Fibroblast of lung (primary cell): Measurements from ENCODE around the gene CRP. TPM values are rescaled to one million over a fixed set of nuclear protein-coding genes. Genes with fewer than 3 reads are reported as not detected.

Experiments used
- DNase-seq, 2 donors: peaks; one replicate each; pipeline versions ENCODE4 v3.0.0 to v3.0.0-alpha.2; 2010; ENCODE audit warnings: low read depth in 2 of 2
- H2AFZ ChIP-seq: 2 replicates; pipeline ENCODE4 v1.5.1; 2012; ENCODE audit warnings: low read length, control low read depth, inconsistent platforms
- H3K27ac ChIP-seq: 2 replicates; pipeline ENCODE4 v1.5.1; 2011; ENCODE audit warnings: low read length, control low read depth; ENCODE audit not compliant: insufficient read depth
- H3K27me3 ChIP-seq: 2 replicates; pipeline ENCODE4 v1.5.1; 2011; ENCODE audit warnings: mild to moderate bottlenecking, low read length; ENCODE audit not compliant: control insufficient read depth, insufficient read depth
- H3K36me3 ChIP-seq: 2 replicates; pipeline ENCODE4 v1.5.1; 2011; ENCODE audit warnings: low read length; ENCODE audit not compliant: control insufficient read depth, insufficient read depth
- H3K4me1 ChIP-seq: 2 replicates; pipeline ENCODE4 v1.5.1; 2011; ENCODE audit warnings: low read length; ENCODE audit not compliant: control insufficient read depth, insufficient read depth; ENCODE audit errors: extremely low read depth
- H3K4me2 ChIP-seq: 2 replicates; pipeline ENCODE4 v1.5.1; 2011; ENCODE audit warnings: low read length, control low read depth; ENCODE audit not compliant: insufficient read depth; ENCODE audit errors: extremely low read depth
- H3K4me3 ChIP-seq, 4 experiments: fragments of 200-600 bp in 1 of 4; sonication (generic) in 1 of 4; replicated peaks in 1 of 4; 2 replicates each; pipeline ENCODE4 v1.5.1; 2011 to 2016; ENCODE audit warnings: low read length in 4 of 4, low read depth in 3 of 4, mild to moderate bottlenecking in 3 of 4, control low read depth in 2 of 4, inconsistent platforms in 1 of 4, mixed read lengths in 1 of 4; ENCODE audit not compliant: insufficient read depth in 1 of 4; ENCODE audit errors: control extremely low read depth in 1 of 4
- H3K79me2 ChIP-seq: 2 replicates; pipeline ENCODE4 v1.5.1; 2012; ENCODE audit warnings: mild to moderate bottlenecking, low read length, inconsistent platforms; ENCODE audit not compliant: control insufficient read depth, insufficient read depth
- H3K9ac ChIP-seq: 2 replicates; pipeline ENCODE4 v1.5.1; 2011; ENCODE audit warnings: mild to moderate bottlenecking, low read length, control low read depth; ENCODE audit not compliant: insufficient read depth
- H3K9me3 ChIP-seq: 2 replicates; pipeline ENCODE4 v1.5.1; 2012; ENCODE audit warnings: low read depth, low read length; ENCODE audit not compliant: control insufficient read depth, insufficient read depth
- H4K20me1 ChIP-seq: 2 replicates; pipeline ENCODE4 v1.5.1; 2011; ENCODE audit warnings: low read length; ENCODE audit not compliant: control insufficient read depth, insufficient read depth; ENCODE audit errors: extremely low read depth
- CTCF ChIP-seq, 2 donors: IDR thresholded peaks in 1 of 2; conservative IDR thresholded peaks in 1 of 2; 1 replicate in 1 of 2; 2 replicates in 1 of 2; pipeline ENCODE4 v1.5.1; 2011 to 2012; ENCODE audit warnings: low read length in 2 of 2, control low read depth in 1 of 2, inconsistent platforms in 1 of 2, low read depth in 1 of 2, mild to moderate bottlenecking in 1 of 2
- EZH2 ChIP-seq: IDR thresholded peaks from 2 replicates; pipeline ENCODE4 v1.5.1; 2012; ENCODE audit warnings: low read length, control low read depth, mild to moderate bottlenecking; ENCODE audit errors: missing control alignments
- polyA plus RNA-seq, 2 donors: library from polyadenylated mRNA; depleted of rRNA in 1 of 2; stranded (reverse) in 1 of 2; unstranded in 1 of 2; fragments of >200 nt; gene quantifications; 2 replicates each; pipeline ENCODE4 v1.2.1, GENCODE V29; 2011 to 2012; ENCODE audit warnings: missing spikeins in 1 of 2
- total RNA-seq: library from RNA; depleted of rRNA; stranded (reverse); fragments of >200 nt; gene quantifications from 2 replicates; pipeline ENCODE4 v1.2.1, GENCODE V29; 2014

Gene CRP
- total and polyA plus RNA-seq, 2 donors (not counting 1 experiment from before 2014, with no cell fraction given) = not detected

- Histone ChIP-seq H3K27me3 (no peaks in the 10 kb centered on the region), H3K4me1 (no peaks in the 10 kb centered on the region), H3K36me3 (no peaks in the 10 kb centered on the region), H3K27ac (no peak overlapping the region), H3K9me3 (no peaks in the 10 kb centered on the region), H3K4me2 (no peak overlapping the region), H4K20me1 (no peaks in the 10 kb centered on the region), H2AFZ (no peak overlapping the region), H3K4me3 (no peak overlapping the region), H3K9ac (no peak overlapping the region), H3K79me2 (no peaks in the 10 kb centered on the region)
- no peak for DNase-seq
- no peak for TF ChIP-seq EZH2
These were observed 45.6 kb downstream of the CRP start for GRCh38 chr1:159668739-159669138.

- TF ChIP-seq EZH2 (no peak), CTCF (conservative IDR thresholded peaks at IDR 0.05 in 1 of 2, IDR thresholded peaks at IDR 0.05 in 1 of 2; ENCODE audit: low read depth in 1 of 2, low read length in 2 of 2) (no peak)
- Histone ChIP-seq H3K4me1 (no peaks in the 10 kb centered on the region), H3K79me2 (no peaks in the 10 kb centered on the region), H3K4me3 (no peak overlapping the region), H3K9me3 (no peaks in the 10 kb centered on the region), H3K36me3 (no peaks in the 10 kb centered on the region), H4K20me1 (no peaks in the 10 kb centered on the region), H3K4me2 (no peak overlapping the region), H3K27ac (no peak overlapping the region), H3K27me3 (no peaks in the 10 kb centered on the region), H3K9ac (no peak overlapping the region), H2AFZ (no peak overlapping the region)
- DNase-seq = no peak
These were observed 50.1 kb downstream of the CRP start for GRCh38 chr1:159664247-159664646.

- no peaks in the 10 kb centered on the region for H3K79me2 ChIP-seq
- DNase-seq = no peak
- H3K4me3 ChIP-seq = no peak overlapping the region
These were observed 50.8 kb downstream of the CRP start for GRCh38 chr1:159663552-159663951.

More at GRCh38 chr1:159663552-159663951, 50.8 kb downstream of the CRP start:
- no peaks in the 10 kb centered on the region for H3K27me3 ChIP-seq
- H4K20me1 ChIP-seq = no peaks in the 10 kb centered on the region
- no peak for TF ChIP-seq CTCF (conservative IDR thresholded peaks at IDR 0.05 in 1 of 2, IDR thresholded peaks at IDR 0.05 in 1 of 2; ENCODE audit: low read depth in 1 of 2, low read length in 2 of 2)
- TF ChIP-seq EZH2 = no peak
- no peaks in the 10 kb centered on the region for H3K4me1 ChIP-seq
- no peak overlapping the region for H3K27ac ChIP-seq
- H3K4me2 ChIP-seq = no peak overlapping the region
- no peak overlapping the region for H2AFZ ChIP-seq
- no peaks in the 10 kb centered on the region for H3K9me3 ChIP-seq
- no peak overlapping the region for H3K9ac ChIP-seq
- no peaks in the 10 kb centered on the region for H3K36me3 ChIP-seq

Other genes starting within 250 kb of the CRP start
- gene OR10J5, start 178.6 kb downstream of the CRP start, total RNA-seq = not detected in 2 replicates
- not detected in 2 replicates for gene OR10J5, start 178.6 kb downstream of the CRP start, polyA plus RNA-seq
- not detected in 2 replicates for gene APCS, start 126.8 kb downstream of the CRP start, total RNA-seq
- gene APCS, start 126.8 kb downstream of the CRP start, polyA plus RNA-seq = not detected in 2 replicates
- 11.6 and 21.6 TPM in 2 replicates for gene DUSP23, start 66.4 kb upstream of the CRP start, total RNA-seq
- gene DUSP23, start 66.4 kb upstream of the CRP start, polyA plus RNA-seq = 4.7 and 7.5 TPM in 2 replicates
- not detected in 2 replicates for gene FCRL6, start 87.8 kb upstream of the CRP start, total RNA-seq
- not detected in 2 replicates for gene FCRL6, start 87.8 kb upstream of the CRP start, polyA plus RNA-seq
- under 0.01 TPM in 1 of 2 replicates, not detected in the other for gene SLAMF8, start 112.3 kb upstream of the CRP start, total RNA-seq
- 0.02 TPM in 1 of 2 replicates, not detected in the other for gene SLAMF8, start 112.3 kb upstream of the CRP start, polyA plus RNA-seq
- under 0.01 TPM in 2 replicates for gene VSIG8, start 148.1 kb upstream of the CRP start, total RNA-seq
- not detected in 2 replicates for gene VSIG8, start 148.1 kb upstream of the CRP start, polyA plus RNA-seq
- 0.51 and 1.5 TPM in 2 replicates for gene CFAP45, start 185.6 kb upstream of the CRP start, total RNA-seq
- gene CFAP45, start 185.6 kb upstream of the CRP start, polyA plus RNA-seq = 1.1 and 1.2 TPM in 2 replicates
- 220 and 300 TPM in 2 replicates for gene TAGLN2, start 210.9 kb upstream of the CRP start, total RNA-seq
- gene TAGLN2, start 210.9 kb upstream of the CRP start, polyA plus RNA-seq = 718 and 768 TPM in 2 replicates
- under 0.01 TPM in 2 replicates for gene IGSF9, start 231.0 kb upstream of the CRP start, total RNA-seq
- gene IGSF9, start 231.0 kb upstream of the CRP start, polyA plus RNA-seq = not detected in 2 replicates
- gene SLAMF9, start 239.6 kb upstream of the CRP start, total RNA-seq = not detected in 2 replicates
- gene SLAMF9, start 239.6 kb upstream of the CRP start, polyA plus RNA-seq = not detected in 2 replicates